ENCODE results near the gene BEX1. TPM values are rescaled to one million over a fixed set of nuclear protein-coding genes. Genes with fewer than 3 reads are reported as not detected.
"Not testable (repeated sequence)": the region's sequence is repeated elsewhere in the genome, so short reads cannot be mapped to it uniquely, and the experiment has no call there.

Gene BEX1
- 10 to 100 TPM; 41.5 to 57.4 TPM for total RNA-seq

DNA sequence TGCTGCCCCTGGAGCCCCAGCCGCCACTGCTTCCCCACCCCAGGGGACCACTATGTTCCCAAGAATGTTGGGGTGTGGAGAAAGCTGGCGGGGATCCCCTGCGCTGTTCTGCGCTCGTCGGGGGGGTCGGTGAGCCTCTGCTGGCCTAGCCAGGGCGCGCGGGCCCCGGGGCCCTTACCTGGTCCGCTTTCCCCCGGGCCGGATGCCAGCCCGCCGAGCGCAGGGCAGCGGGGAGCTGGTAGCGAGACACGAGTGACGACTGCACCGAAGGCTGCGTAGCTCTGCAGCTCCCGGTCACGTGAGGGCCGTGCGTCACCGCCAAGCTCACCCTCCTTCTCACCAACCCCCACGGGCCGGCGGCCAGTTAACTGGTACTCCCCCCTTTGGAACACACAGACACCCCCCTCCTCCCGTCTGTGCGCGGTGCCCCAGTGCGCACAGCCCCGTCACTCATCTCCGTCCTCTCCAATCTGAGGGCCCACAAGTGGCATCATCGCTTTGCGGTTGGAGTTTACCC is at the start of gene BEX1:
BEX1 (minus strand) TSS at position 254 of the 517 bp plus-strand sequence. CDS start 897 bp downstream, outside the sequence.
- 2 to 6% methylated on average over 5 to 18 of the region's 39 CpGs for WGBS, 2 donors
- Histone ChIP-seq H3K4me1 (peaks cover 5% of the 10 kb centered on the region), H3K27ac (peak within 1 kb of the TSS; percentile 15 to 72 (median 68)), H3K4me3 (peak within 1 kb of the TSS; percentile 7 to 15), H3K36me3 (replicated peaks in 1 of 2; ENCODE audit: insufficient read depth in 1 of 2, low read depth in 2 of 2) (no peaks in the 10 kb centered on the region), H3K9me3 (no peaks in the 10 kb centered on the region), H3K27me3 (no peaks in the 10 kb centered on the region)
- intact Hi-C loops (cut with DNase I): no loop called here
- ATAC-seq (peak; percentile 88), DNase-seq (peak; percentile 72 to 83 (median 79))
- TF ChIP-seq, protein P1, sequence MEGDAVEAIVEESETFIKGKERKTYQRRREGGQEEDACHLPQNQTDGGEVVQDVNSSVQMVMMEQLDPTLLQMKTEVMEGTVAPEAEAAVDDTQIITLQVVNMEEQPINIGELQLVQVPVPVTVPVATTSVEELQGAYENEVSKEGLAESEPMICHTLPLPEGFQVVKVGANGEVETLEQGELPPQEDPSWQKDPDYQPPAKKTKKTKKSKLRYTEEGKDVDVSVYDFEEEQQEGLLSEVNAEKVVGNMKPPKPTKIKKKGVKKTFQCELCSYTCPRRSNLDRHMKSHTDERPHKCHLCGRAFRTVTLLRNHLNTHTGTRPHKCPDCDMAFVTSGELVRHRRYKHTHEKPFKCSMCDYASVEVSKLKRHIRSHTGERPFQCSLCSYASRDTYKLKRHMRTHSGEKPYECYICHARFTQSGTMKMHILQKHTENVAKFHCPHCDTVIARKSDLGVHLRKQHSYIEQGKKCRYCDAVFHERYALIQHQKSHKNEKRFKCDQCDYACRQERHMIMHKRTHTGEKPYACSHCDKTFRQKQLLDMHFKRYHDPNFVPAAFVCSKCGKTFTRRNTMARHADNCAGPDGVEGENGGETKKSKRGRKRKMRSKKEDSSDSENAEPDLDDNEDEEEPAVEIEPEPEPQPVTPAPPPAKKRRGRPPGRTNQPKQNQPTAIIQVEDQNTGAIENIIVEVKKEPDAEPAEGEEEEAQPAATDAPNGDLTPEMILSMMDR (IDR thresholded peaks at IDR 0.05): peak in 1 of 7 experiments; percentile 2
- TF ChIP-seq POLR2A (IDR thresholded peaks at IDR 0.05): peak; percentile 40 to 74 (median 67)

DNA sequence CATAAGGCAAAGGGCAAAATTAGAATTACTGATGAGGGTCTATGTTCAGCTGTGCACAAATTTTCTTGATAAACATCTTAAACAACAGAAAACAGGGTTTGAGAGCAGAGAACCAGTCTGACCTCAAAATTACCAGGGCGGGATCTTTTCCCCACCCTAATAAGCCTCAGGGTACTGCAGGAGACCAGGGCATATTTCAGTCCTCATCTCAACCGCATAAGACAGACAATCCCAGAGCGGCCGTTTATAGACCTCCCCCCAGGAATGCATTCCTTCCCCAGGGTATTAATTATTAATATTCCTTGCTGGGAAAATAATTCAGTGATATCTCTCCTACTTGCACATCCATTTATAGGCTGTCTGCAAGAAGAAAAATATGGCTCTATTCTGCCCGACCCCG is 45.5 kb upstream of the BEX1 start:
- intact Hi-C loops (cut with DNase I); H3K4me3 ChIP-seq; DNase-seq; ATAC-seq; H3K36me3 ChIP-seq (replicated peaks in 1 of 2; ENCODE audit: insufficient read depth in 1 of 2, low read depth in 2 of 2); H3K9me3 ChIP-seq; H3K27ac ChIP-seq; H3K4me1 ChIP-seq; H3K27me3 ChIP-seq: not testable (repeated sequence)
- 87 to 94% methylated on average over 6 of the region's 6 CpGs for WGBS, 2 donors

DNA sequence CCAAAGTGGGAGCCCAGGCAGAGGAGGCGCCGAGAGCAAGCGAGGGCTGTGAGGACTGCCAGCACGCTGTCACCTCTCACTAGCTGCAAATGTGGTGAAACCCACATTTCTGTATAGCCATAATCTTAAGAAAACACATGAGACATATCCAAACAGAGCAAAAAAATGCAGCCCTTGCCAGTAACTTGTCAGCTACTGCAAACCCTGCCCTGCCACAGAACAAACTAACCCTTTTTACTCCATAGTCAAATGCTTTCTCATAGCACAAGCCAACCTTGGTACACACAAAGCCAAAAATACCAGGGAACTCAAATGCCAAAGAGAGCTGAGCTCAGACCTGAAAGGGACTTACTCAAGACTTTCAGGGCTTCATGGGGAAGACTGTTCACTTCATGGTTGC is 43.9 kb upstream of the BEX1 start:
- TF ChIP-seq, protein P1 (IDR thresholded peaks at IDR 0.05): no peak
- TF ChIP-seq POLR2A (IDR thresholded peaks at IDR 0.05): peak in 1 of 3 donors; percentile 11
- DNase-seq (peak; percentile 21 to 46 (median 31)), ATAC-seq (peak; percentile 83)
- Histone ChIP-seq H3K4me3 (no peak overlapping the region), H3K27ac (peak overlapping the region in 3 of 4 donors; percentile 17 to 45 (median 38)), H3K36me3 (replicated peaks in 1 of 2; ENCODE audit: insufficient read depth in 1 of 2, low read depth in 2 of 2) (no peaks in the 10 kb centered on the region), H3K9me3 (no peaks in the 10 kb centered on the region), H3K4me1 (no peaks in the 10 kb centered on the region), H3K27me3 (no peaks in the 10 kb centered on the region)
- WGBS, 2 donors: 29% methylated on average over 4 of the region's 4 CpGs; no CpG with 5 or more reads in 1 of the 2 donors
- intact Hi-C loops (cut with DNase I): no loop called here

DNA sequence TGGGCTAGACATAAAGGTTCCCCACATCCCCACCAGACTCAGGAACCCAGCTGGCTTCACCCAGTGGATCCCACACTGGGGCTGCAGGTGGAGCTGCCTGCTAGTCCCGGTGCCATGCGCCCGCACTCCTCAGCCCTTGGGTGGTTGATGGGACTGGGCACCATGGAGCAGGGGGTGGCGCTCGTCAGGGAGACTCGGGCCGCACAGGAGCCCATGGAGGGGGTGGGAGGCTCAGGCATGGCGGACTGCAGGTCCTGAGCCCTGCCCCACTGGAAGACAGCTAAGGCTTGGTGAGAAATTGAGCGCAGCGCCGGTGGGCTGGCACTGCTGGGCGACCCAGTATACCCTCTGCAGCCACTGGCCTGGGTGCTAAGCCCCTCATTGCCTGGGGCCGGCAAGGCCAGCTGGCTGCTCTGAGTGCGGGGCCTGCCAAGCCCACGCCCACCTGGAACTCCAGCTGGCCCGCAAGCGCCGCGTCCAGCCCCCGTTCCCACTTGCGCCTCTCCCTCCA is 43.3 kb upstream of the BEX1 start:
- intact Hi-C loops (cut with DNase I); H3K27me3 ChIP-seq; H3K36me3 ChIP-seq (replicated peaks in 1 of 2; ENCODE audit: insufficient read depth in 1 of 2, low read depth in 2 of 2); H3K9me3 ChIP-seq; H3K4me3 ChIP-seq; H3K4me1 ChIP-seq; DNase-seq; ATAC-seq: not testable (repeated sequence)
- 32% methylated on average over 5 of the region's 21 CpGs; no CpG with 5 or more reads in 1 of the 2 donors for WGBS, 2 donors
- H3K27ac ChIP-seq: peak overlapping the region in 2 of 4 donors; percentile 17 to 38

DNA sequence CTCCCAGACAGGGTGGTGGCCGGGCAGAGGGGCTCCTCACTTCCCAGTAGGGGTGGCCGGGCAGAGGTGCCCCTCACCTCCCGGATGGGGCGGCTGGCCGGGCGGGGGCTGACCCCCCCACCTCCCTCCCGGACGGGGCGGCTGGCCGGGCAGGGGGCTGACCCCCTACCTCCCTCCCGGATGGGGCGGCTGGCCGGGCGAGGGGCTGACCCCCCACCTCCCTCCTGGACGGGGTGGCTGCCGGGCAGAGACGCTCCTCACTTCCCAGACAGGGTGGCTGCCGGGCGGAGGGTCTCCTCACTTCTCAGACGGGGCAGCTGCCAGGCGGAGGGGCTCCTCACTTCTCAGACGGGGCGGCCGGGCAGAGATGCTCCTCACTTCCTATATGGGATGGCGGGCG is 40.4 kb upstream of the BEX1 start:
- H3K4me3 ChIP-seq; ATAC-seq; intact Hi-C loops (cut with DNase I); H3K27ac ChIP-seq; H3K27me3 ChIP-seq; DNase-seq; H3K4me1 ChIP-seq; H3K36me3 ChIP-seq (replicated peaks in 1 of 2; ENCODE audit: insufficient read depth in 1 of 2, low read depth in 2 of 2); H3K9me3 ChIP-seq: not testable (repeated sequence)
- WGBS, 2 donors: 90% methylated on average over 11 of the region's 26 CpGs; no CpG with 5 or more reads in 1 of the 2 donors

DNA sequence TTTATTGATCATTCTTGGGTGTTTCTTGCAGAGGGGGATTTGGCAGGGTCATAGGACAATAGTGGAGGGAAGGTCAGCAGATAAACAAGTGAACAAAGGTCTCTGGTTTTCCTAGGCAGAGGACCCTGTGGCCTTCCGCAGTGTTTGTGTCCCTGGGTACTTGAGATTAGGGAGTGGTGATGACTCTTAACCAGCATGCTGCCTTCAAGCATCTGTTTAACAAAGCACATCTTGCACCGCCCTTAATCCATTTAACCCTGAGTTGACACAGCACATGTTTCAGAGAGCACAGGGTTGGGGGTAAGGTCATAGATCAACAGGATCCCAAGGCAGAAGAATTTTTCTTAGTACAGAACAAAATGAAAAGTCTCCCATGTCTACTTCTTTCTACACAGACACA is 39.9 kb upstream of the BEX1 start:
- H3K4me3 ChIP-seq; H3K27me3 ChIP-seq; H3K4me1 ChIP-seq; H3K36me3 ChIP-seq (replicated peaks in 1 of 2; ENCODE audit: insufficient read depth in 1 of 2, low read depth in 2 of 2); H3K27ac ChIP-seq; H3K9me3 ChIP-seq; intact Hi-C loops (cut with DNase I); DNase-seq; ATAC-seq: not testable (repeated sequence)
- no CpG with 5 or more reads among the region's 2 CpGs for WGBS, 2 donors

All from body of pancreas (tissue), 4 donors.